ENCODE results near the gene HSPA4.

DNA sequence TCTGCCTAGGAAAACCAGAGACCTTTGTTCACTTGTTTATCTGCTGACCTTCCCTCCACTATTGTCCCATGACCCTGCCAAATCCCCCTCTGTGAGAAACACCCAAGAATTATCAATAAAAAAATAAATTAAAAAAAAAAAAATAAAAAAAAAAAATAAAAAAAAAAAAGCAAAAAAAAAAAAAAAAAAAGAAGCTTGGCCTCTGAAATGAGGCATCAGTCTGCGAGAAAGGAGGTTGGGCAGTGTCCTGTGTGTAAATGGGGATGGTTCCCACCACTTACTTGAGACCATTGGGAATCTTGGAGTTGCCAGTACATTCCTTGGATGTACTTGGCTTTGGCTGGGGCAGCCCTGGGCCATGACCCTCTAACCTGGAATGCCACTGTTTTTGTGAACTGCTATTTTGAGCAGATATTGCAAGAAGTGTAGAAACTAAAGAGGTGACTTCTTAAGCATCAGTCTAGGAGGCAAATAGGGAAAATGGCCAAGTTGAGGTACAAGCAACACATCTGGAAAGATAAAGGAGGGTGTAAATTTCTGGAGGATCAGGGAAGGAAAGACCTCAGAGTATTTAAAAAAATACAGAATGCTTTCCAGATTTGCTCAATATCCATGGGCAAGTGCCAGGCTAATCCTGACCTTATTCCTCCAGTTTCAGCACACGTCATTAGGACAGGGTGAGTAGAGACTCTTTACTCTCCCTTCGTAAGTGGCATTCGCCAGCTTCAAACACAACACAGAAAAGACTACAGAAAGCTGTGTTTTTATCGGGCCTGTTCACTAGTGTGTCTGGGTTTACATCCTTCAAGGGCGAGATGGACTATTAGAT is 58.1 kb downstream of the HSPA4 start:
- TF ChIP-seq ATF3 (CRISPR knock-in tag; IDR thresholded peaks at IDR 0.05) (no peak), GFI1 (CRISPR knock-in tag; IDR thresholded peaks at IDR 0.05; ENCODE audit: borderline replicate concordance) (no peak)
